Retinal pigment epithelial cell (primary cell): ENCODE results near the gene ATG13.
A peak's percentile ranks its signal among the peaks of the same experiment; 100 is the strongest.
"Not testable (repeated sequence)": the region's sequence is repeated elsewhere in the genome, so short reads cannot be mapped to it uniquely, and the experiment has no call there.

ENCODE experiments used
- DNase-seq: peaks from one replicate; pipeline ENCODE4 v3.0.0-alpha.2; 2010; ENCODE audit warnings: low read depth
- H3K4me3 ChIP-seq: 2 replicates; pipeline ENCODE4 v1.5.1; 2011; ENCODE audit warnings: mild to moderate bottlenecking, low read length, control low read depth, moderate library complexity
- CTCF ChIP-seq: conservative IDR thresholded peaks from 2 replicates; pipeline ENCODE4 v1.5.1; 2011; ENCODE audit warnings: low read depth, low read length, control low read depth, inconsistent platforms

The ATG13 gene

DNA sequence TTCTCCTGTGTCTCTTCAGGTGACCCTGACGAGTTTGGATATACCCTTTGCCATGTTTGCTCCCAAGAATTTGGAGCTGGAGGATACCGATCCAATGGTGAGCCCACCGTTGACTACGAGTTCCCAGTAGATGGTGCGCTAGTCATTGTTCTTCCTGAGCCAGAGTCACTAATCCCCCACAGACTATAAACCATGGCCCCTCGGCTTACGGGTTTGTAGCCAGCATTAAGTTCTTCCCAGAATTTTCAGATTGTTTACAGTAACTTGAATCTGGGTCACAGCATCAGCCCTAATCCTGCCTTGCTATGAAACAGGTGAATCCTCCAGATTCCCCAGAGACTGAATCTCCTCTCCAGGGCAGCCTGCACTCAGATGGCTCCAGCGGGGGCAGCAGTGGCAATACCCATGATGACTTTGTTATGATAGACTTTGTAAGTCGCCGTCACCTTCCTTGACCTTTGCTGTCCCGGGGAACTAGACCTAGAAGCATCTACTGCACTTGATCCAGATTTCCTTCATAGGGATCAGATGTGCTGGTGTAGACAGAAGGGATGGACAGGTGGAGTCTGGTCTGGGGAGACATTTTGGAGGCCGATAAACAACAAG is 51.2 kb downstream of the ATG13 start:
- no peak for DNase-seq
- no peak overlapping the region for H3K4me3 ChIP-seq
- TF ChIP-seq CTCF = no peak

GRCh38 chr11:46669711-46670139 is 52.4 kb downstream of the ATG13 start:
- DNase-seq = peak; percentile 19
- peak; percentile 46 for TF ChIP-seq CTCF
- no peak overlapping the region for H3K4me3 ChIP-seq

DNA sequence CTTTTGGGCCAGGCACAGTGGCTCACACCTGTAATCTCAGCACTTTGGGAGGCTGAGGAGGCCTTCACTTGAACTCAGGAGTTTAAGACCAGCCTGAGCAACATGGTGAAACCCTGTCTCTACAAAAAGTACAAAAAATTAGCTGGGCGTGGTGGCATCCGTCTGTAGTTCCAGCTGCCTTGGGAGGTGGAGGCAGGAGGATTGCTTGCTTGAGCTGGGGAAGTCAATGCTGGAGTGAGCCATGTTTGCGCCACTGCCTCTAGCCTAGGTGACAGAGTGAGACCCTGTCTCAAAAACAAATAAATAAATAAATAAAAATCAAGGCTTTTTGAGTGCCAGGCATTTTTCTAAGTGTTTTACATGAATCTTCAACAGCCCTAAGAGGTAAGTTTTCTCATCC is 53.2 kb downstream of the ATG13 start:
- H3K4me3 ChIP-seq, DNase-seq: not testable (repeated sequence)

DNA sequence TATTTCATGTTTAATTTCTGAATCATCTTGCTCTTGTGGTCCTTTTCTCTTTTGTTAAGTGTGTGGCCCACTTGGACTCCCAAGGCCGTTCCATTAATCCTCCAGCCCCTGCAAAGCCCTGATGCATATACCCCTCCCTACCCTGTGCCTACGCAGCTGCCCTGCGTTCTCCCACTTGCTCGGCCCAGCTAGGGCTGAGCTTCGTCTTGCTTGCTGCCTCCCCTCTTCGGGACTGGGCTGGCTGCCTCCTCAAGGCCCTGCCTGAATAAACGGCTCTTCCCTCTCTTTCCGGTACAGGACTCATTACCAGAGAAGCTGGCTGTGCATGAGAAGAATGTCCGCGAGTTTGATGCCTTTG is 54.6 kb downstream of the ATG13 start:
- no peak overlapping the region for H3K4me3 ChIP-seq
- no peak for DNase-seq
- no peak for TF ChIP-seq CTCF

DNA sequence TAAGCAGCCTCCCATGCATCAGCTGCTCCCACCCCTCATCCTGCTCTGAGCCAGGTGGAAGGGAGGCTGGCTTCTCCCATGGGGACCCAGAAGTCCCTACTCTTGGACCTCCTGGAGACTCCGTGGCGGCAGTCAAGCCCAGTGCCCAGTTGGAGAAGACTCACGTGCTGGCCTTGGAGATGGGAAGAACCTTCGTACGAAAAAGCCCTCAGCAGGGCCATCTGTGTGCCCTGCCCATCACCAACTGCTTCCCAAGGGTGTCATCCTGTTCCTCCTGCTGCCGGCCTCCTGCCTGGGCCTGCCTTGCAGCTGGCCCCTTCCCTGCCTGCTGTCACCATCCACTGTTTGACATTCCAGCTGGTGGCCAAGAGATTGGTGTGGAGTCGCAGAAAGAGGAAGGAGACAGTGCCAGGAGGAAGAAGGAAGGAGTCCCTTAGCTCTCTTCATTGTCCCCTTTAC is 55.1 kb downstream of the ATG13 start:
- no peak for DNase-seq
- no peak for TF ChIP-seq CTCF
- H3K4me3 ChIP-seq = no peak overlapping the region

DNA sequence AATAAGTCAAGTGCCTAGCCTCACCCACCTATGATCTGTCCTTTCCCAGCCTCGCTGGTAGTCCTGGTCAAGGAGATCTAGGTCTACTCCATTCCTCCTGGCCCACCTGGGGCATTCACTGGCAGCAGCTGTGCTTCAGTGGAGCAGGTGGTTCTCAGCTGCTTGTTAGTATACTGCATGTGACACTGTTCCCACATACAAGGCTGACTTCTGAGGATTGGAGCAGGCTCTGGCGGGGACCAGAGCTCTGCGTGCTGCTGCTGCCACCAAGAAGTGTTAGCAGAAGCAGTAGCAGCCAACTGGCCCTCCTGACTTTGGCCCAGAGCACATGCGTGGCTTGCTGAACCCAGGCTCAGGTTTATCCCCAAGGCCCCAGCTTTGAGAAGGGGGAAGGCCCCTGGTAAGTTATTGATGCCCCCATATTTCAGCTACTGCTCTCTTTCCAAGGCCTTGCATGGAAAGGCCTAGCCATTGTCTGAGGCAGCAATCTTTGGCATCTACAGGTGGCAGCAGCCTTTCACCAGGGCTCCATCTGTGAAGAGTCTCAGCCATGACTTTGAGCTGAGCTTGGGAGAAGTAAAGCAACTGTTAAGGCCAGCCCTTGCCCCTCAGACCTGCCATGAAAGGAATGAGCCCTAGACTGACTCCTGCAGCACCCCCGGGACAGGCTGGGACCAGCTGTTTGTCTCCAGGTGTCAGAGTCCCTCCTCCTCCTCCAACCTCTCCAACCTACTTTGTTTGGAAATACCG is 56.5 kb downstream of the ATG13 start:
- no peak overlapping the region for H3K4me3 ChIP-seq
- no peak for DNase-seq

More for the DNA sequence above, 56.5 kb downstream of the ATG13 start:
- TF ChIP-seq CTCF = no peak
